ENCODE measurements around the gene AKAP1. TPM values are rescaled to one million over a fixed set of nuclear protein-coding genes. Genes with fewer than 3 reads are reported as not detected.

The AKAP1 gene
- total RNA-seq, 4 donors from 2014 or later: 78.6 to 154 (median 95.4) TPM

GRCh38 chr17:57144567-57144966, 59.5 kb downstream of the AKAP1 start:
- H3K4me3 ChIP-seq: no peak overlapping the region
- H3K27me3 ChIP-seq: no peaks in the 10 kb centered on the region
- 73 to 89% methylated on average over 5 of the region's 7 CpGs for WGBS, 2 donors (ENCODE audit: low coverage in 1 of 2)
- no peak overlapping the region for H3K27ac ChIP-seq
- no peak for ATAC-seq
- no peaks in the 10 kb centered on the region for H3K9me3 ChIP-seq
- H3K4me1 ChIP-seq: no peaks in the 10 kb centered on the region
- H3K36me3 ChIP-seq: no peaks in the 10 kb centered on the region
- TF ChIP-seq POLR2A (IDR thresholded peaks at IDR 0.05): no peak
- TF ChIP-seq, protein P1, sequence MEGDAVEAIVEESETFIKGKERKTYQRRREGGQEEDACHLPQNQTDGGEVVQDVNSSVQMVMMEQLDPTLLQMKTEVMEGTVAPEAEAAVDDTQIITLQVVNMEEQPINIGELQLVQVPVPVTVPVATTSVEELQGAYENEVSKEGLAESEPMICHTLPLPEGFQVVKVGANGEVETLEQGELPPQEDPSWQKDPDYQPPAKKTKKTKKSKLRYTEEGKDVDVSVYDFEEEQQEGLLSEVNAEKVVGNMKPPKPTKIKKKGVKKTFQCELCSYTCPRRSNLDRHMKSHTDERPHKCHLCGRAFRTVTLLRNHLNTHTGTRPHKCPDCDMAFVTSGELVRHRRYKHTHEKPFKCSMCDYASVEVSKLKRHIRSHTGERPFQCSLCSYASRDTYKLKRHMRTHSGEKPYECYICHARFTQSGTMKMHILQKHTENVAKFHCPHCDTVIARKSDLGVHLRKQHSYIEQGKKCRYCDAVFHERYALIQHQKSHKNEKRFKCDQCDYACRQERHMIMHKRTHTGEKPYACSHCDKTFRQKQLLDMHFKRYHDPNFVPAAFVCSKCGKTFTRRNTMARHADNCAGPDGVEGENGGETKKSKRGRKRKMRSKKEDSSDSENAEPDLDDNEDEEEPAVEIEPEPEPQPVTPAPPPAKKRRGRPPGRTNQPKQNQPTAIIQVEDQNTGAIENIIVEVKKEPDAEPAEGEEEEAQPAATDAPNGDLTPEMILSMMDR (IDR thresholded peaks at IDR 0.05): no peak
- TF ChIP-seq POLR2AphosphoS5 (IDR thresholded peaks at IDR 0.05): no peak
- TF ChIP-seq EP300 (IDR thresholded peaks at IDR 0.05): no peak

DNA sequence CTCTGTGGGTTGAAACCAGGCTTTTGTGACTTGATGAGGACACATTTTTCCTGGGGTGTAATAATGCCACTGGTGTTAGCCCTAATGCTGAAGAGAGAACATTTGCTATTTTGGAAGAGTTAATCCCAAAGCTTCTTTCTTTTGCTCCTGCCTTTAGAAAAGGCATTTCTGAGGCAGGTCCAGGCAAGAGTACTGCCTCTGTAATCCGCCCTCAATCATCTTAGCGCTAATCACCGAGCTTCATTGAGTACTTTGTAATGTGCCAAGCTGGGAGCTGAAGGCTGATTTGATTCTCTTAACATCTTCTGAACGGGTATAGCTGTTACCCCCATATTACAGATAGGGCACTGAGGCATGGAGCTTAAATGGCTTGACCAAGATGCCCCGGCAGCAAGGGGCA, 60.3 kb downstream of the AKAP1 start:
- Histone ChIP-seq H3K9me3 (no peaks in the 10 kb centered on the region), H3K36me3 (no peaks in the 10 kb centered on the region), H3K27ac (no peak overlapping the region), H3K27me3 (no peaks in the 10 kb centered on the region), H3K4me1 (no peaks in the 10 kb centered on the region), H3K4me3 (no peak overlapping the region)
- TF ChIP-seq, protein P1 (IDR thresholded peaks at IDR 0.05): no peak
- TF ChIP-seq EP300 (IDR thresholded peaks at IDR 0.05) (no peak), POLR2A (IDR thresholded peaks at IDR 0.05) (no peak), POLR2AphosphoS5 (IDR thresholded peaks at IDR 0.05) (no peak)
- ATAC-seq: no peak
- WGBS, 2 donors (ENCODE audit: low coverage in 1 of 2): 71% methylated on average over 4 of the region's 5 CpGs; no CpG with 5 or more reads in 1 of the 2 donors

- H3K4me3 ChIP-seq: no peak overlapping the region
- ATAC-seq: no peak
- H3K4me1 ChIP-seq: no peaks in the 10 kb centered on the region
- no peak overlapping the region for H3K27ac ChIP-seq
- TF ChIP-seq POLR2AphosphoS5 (IDR thresholded peaks at IDR 0.05): no peak
- TF ChIP-seq EP300 (IDR thresholded peaks at IDR 0.05): no peak
- TF ChIP-seq, protein P1 (IDR thresholded peaks at IDR 0.05): no peak
- no peak for TF ChIP-seq POLR2A (IDR thresholded peaks at IDR 0.05)
- WGBS, 2 donors (ENCODE audit: low coverage in 1 of 2): 48% methylated on average over 2 of the region's 5 CpGs; no CpG with 5 or more reads in 1 of the 2 donors
- H3K27me3 ChIP-seq: peaks cover 6% of the 10 kb centered on the region
- no peaks in the 10 kb centered on the region for H3K36me3 ChIP-seq
- H3K9me3 ChIP-seq: no peaks in the 10 kb centered on the region
These were observed 61.2 kb downstream of the AKAP1 start for GRCh38 chr17:57146273-57146672.

- Histone ChIP-seq H3K9me3 (no peaks in the 10 kb centered on the region), H3K4me3 (no peak overlapping the region), H3K27ac (no peak overlapping the region), H3K36me3 (no peaks in the 10 kb centered on the region), H3K4me1 (no peaks in the 10 kb centered on the region), H3K27me3 (peaks cover 6% of the 10 kb centered on the region)
- no peak for ATAC-seq
- TF ChIP-seq POLR2AphosphoS5 (IDR thresholded peaks at IDR 0.05) (no peak), POLR2A (IDR thresholded peaks at IDR 0.05) (no peak)
- TF ChIP-seq, protein P1 (IDR thresholded peaks at IDR 0.05): no peak
- 70 to 85% methylated on average over 2 to 10 of the region's 10 CpGs for WGBS, 2 donors (ENCODE audit: low coverage in 1 of 2)
These were observed 66.8 kb downstream of the AKAP1 start for GRCh38 chr17:57151798-57152197.

- 60 to 67% methylated on average over 4 to 6 of the region's 7 CpGs for WGBS, 2 donors (ENCODE audit: low coverage in 1 of 2)
- ATAC-seq: no peak
- H3K36me3 ChIP-seq: no peaks in the 10 kb centered on the region
- no peak overlapping the region for H3K27ac ChIP-seq
- H3K27me3 ChIP-seq: peaks cover 6% of the 10 kb centered on the region
- no peak overlapping the region for H3K4me3 ChIP-seq
- no peaks in the 10 kb centered on the region for H3K4me1 ChIP-seq
- TF ChIP-seq POLR2A (IDR thresholded peaks at IDR 0.05) (no peak), POLR2AphosphoS5 (IDR thresholded peaks at IDR 0.05) (no peak), EP300 (IDR thresholded peaks at IDR 0.05) (no peak)
- TF ChIP-seq, protein P1 (IDR thresholded peaks at IDR 0.05): no peak
- no peaks in the 10 kb centered on the region for H3K9me3 ChIP-seq
These were observed 68.0 kb downstream of the AKAP1 start for GRCh38 chr17:57152967-57153528.

Measured in gastroesophageal sphincter (tissue), 4 donors.